Activated CD8-positive, alpha-beta memory T cell treated with anti-CD3 and anti-CD28 coated beads for 1 hour (primary cell): Measurements from ENCODE around the gene MED17.

ENCODE experiments used
- DNase-seq, 2 donors: peaks; one replicate each; pipeline ENCODE4 v3.0.0-alpha.2; 2020; ENCODE audit warnings: low read depth in 1 of 2; ENCODE audit errors: extremely low read depth in 1 of 2

The MED17 gene

DNA sequence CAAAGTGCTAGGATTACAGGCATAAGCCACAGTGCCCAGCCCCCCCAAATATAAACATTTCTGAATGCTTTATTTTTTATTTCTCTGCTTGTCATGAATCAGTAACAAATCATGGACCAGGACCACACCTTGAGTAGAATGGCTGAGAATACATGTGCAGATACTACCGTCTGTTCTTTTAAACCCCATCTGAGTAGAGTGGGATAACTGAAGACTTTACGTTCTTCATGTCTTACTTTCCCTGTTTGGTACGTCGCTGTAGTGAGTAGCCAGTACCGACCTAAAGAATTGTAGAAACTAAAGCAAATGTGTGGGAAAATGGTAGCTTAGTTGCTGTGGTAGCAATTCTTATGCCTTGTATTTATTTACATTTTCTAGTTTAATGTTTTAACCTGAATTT is 29.9 kb downstream of the MED17 start:
- DNase-seq: no peak

DNA sequence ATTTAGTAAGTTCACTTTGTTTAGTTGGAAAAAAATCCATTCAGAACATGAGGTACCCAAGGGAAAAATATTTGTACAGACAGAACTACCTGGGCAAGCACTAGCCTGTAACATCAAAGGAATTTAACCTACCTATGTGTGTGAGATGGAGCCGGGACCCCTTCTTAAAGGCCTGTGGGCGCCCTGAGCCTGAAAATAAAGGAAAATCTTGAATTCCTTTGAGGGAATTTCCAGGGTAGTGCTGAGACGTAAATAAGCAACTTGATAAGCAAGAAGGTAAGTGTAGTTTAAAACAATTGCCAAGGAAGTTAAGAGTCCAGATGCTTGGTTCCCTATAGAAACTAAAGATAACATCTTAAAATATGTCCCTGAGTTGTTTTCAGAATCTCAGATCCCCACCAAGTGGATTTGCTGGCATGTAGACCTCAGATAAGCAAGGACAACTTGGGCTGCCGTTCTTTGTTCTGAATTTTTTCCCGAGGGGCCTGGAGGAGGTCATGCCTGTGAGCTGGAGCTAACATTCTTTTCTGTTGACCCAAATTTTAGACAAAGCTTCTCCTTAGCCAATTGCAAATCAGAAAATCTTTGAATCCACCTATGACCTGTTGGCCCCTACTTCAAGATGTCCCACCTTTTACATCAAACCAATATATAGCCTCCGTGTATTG is 31.0 kb downstream of the MED17 start:
- DNase-seq: no peak

DNA sequence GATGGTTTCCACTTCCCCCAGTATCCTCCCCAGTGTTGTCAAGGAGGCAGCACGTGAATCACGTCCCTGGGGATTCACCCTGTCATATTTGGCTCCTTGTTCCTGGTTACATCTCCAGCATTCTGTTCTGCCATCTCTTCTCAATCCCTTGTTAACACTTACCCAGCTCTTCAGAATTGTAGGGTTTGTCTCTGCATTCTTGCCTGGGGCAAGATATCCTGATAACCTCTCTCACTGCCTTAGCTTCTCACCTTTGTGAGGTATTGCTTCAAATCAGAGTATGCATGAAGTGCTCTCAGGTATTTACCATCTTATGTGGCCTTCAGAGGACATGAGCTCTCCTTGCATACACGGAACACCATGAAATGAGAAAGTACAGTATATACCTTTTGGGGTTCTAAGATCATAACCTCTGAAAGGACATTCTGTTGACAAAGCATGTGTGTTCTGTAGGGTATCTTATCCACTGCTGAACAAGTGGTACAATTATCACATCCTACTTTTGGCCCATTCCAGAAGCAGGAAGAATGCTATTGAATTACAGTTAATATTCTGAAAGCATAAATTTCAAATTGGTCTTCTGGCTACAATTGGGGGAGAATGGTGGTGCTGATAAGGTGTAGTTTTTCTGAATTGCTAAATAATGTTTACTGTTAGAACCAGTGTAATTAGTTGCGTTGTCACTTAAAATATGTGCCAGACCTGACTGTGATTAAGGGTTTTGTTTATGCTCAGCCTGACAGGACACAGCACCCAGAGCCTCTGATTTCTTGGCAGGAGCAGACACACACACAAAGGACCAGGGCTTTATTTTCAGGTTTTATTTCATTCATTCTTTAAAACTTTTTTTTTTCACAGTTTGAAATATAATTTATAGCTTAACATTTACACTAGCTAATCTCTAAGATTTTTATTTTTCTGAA is 33.6 kb downstream of the MED17 start:
- DNase-seq: no peak

DNA sequence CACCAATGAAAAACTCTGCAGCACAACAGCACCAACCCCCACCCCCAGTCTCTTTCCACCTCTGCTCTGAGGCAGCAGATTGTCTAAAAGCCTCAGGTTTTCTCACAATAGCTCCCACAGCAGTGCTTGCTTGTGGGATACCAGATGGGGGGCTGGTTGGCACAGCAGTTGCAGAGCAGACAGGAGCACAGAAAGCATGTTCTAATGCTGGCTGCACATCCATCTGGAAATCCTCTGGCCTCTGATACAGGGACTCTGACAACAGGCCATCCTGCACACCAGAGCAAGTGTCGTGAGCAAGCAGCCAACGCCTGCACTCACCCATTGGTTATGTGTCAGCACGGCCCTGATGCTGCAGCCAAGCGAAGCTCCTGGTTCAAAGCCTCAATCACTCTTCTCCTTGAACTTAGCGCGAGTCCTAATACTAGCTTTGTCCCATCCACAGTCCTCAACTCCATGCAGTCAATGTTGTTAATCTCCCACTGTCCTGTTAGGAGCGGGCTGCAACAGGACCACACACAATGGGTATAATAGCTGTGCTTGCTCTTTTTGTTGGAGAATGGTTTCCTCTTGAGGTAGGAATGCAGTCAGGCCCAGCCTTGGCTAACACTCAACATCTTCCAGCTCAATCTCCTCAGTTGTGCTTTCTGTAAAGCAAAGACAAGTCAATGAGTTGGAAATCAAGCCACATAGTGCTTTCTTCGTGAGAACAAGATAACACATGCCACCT is 36.0 kb downstream of the MED17 start:
- no peak for DNase-seq

DNA sequence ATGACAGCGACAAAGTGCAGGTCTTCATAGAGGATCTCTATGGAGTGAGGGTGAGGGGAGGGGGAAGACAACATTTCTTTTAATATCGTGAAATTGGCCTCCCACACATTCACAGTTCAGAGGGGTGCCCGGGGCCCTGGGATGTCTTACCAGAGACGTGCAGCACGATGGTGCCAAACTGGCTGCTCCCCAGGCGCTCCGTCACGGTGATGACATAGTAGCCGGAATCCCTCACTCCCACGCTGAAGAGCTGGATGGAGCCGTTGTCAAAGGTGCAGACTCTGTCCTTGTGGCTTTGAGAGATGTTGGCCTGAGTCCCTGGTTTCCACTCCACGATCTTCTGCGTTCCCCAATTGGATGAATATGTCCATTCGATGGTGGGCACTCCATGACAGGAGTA is 36.8 kb downstream of the MED17 start:
- DNase-seq: no peak

DNA sequence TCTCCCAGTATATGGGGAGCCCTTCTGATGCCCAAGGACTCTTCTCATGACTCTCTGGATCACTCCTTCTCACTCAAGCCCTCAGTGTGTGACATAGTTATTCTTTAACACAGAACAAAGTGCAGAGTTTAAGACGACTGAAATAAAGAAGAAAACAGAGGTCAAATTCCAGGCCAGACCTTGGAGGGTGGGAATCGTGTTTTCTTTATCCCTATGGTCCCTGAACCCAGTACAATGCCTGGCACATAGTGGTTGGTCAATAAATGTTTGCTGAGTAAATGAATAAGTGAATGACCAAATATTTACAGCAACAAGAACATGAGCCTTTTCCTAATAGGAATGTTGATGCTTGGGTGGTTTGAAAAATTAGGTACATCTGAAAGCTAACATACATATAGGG is 37.5 kb downstream of the MED17 start:
- no peak for DNase-seq

DNA sequence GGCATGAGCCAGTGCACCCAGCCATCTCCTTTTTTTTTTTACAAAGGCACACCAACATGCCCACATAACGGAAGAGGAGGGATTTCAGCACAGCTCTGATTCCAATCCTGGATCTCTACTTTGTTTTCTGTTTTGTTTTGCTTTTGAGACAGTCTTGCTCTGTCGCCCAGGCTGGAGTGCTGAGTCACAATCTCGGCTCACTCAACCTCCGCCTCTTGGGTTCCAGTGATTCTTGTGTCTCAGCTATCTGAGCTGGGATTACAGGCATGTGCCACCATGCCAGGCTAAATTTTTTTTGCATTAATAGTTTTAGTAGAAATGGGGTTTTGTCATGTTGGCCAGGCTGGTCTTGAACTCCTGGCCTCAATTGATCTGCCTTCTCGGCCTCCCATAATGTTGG is 38.3 kb downstream of the MED17 start:
- DNase-seq: no peak

DNA sequence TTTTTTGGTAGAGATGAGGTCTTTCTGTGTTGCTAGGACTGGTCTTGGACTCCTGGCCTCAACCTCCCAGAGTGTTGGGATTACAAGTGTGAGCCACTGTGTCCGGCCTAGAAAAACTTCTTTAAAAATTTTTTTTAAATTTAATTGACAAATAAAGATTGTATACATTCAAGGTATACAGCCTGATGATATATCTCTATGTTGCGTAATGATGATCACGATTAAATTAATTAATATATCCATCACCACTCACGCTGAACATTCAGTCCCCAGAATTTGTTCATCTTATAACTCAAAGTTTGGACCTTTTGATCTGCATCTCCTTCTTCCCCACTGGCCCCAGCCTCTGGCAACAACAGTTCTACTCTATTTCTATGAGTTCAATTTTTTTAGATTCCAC is 39.1 kb downstream of the MED17 start:
- no peak for DNase-seq

DNA sequence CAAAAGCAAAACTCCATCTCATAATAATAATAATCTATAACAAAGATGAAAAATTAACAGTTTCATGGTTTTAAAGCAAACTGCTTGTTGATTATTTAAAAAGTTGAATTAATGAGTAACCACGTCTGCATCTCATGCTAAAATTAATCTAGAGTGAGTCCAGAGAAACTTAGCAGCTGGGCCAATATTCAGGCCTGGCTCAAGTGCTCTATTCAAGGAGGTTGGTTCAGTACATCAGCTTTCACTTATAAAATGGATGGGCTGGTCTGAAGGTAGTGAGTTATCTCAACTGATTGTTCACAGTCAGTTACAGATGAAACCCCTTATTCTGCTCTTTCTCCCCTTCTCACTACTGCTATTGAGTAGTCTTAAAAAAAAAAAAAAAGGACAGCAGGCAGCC is 43.3 kb downstream of the MED17 start:
- no peak for DNase-seq

DNA sequence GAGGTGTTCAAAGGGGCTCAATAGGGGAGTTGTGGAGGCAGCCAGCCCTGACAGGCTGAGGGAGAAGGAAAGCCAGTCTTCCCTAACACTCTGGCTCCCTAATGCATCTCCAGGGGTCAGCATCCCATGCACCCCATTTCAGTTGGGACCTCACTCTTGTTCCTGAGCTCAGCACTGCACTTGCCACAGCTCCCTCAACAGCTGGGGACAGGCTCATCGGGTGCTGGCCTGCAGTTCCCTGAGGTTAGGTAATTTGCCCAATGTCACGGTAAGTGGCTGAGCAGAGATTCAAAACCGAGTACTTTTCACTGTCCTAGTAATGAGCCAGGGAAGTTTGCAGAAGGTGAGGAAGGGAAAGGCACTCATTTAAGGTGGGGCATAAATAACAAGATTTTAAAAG is 45.5 kb downstream of the MED17 start:
- DNase-seq: no peak

DNA sequence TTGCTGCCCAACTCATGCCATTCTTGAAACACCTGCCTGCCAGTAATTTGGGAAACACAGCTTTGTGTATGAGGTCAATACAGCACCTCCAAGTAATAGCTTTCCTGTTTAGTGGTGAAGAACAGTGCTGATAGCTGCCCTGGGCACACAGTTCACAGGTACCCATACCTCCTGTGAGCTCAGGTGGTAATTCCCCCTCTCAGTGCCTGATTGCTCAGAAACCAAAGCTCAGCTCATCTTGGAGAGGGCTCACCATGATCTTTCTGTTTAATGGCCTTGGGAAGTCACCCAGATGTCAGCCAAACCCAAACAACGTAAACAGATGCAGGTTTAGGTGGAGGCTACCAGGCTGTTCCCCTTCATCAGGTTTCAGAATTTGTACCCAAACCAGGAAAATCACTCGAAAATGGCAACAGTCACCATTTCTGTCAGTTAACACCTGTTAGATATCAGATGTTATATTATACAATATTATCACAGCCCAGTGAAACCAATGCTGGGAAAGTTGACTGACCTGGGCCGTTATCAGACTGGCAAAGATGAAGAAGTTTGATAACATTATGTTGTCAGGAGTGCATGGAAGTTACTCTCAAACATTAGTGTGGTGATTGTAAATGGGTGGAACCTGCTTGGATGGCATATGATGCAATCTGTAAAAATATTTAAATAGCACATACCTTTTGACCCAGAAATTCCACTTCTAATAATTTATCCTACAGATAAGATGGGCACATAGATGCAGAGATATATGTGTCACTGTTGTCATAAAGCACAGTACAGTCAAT is 47.5 kb downstream of the MED17 start:
- no peak for DNase-seq

DNA sequence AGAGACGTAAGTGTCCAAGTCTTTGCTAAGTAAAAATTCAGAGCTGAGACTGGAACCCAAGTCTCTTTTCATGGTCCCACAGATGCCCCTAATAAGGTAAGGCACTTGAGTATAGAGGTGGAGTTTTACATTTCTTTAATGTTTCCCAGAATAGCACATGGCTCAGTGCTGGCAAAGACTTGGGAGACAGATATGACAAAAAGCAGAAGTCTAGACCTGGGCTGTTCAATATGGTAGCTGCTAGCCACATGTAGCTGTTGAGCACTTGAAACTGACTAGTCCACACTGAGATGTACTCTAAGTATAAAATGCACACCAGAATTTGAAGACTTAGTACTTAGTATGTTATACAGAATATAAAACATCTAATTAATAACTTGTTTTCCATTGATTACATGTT is 48.7 kb downstream of the MED17 start:
- no peak for DNase-seq

DNA sequence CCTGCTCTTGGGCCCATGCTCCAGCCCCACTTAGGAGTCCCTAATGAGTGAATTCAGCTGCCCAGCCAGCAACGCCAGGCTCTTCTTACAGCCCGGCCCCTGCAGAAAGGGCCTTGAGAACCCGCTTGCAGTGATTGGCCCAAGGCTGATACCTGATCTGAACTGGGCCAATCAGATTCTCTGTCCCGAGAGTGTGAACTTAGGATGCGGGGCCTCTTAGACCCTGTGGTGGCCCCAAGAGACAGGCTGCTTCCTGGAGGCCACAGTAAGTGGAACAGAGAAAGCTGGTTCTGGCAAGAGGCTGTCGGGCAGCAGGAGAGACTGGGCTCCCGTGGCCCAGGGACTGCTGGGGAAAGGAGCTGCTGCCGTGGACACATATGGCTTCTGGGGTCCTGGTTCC is 54.9 kb downstream of the MED17 start:
- no peak for DNase-seq

DNA sequence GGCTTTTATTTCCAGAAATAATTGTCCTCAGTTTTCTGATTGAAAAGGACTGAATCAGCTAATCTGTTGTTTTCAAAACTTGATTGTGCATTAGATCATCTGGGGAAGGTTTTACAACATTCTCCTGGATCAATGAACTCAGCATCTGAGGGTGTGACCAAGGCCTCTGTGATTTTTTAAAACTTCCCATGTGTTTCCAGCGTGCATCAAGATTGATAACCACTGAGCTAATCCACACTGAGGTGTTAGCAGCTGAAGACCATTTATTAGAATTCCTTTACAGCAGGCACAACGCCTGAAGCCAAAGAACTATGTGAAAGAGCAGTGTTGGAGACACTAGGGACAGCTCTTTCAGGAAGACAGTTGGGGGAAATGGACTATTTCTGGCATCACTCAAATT is 56.1 kb downstream of the MED17 start:
- DNase-seq: no peak

DNA sequence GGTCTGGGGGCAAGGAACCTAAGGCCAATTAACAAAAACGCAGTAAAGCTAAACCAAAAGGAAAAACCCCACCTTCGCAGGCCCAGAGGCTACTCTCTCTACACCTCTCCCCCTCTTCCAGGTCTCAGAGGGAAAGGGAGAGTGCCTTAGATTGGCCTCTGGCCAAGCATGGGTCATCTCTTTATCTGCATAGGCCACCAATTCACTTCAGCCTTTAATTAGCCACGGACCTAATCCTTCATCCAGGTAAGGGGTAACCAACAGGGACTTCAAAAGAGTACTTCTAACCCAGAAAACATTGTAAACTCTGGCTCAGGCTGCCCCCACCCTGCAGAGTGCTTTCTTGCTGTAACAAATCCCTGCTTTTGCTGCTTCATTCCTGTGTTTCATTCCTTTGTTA is 56.9 kb downstream of the MED17 start:
- DNase-seq: no peak

DNA sequence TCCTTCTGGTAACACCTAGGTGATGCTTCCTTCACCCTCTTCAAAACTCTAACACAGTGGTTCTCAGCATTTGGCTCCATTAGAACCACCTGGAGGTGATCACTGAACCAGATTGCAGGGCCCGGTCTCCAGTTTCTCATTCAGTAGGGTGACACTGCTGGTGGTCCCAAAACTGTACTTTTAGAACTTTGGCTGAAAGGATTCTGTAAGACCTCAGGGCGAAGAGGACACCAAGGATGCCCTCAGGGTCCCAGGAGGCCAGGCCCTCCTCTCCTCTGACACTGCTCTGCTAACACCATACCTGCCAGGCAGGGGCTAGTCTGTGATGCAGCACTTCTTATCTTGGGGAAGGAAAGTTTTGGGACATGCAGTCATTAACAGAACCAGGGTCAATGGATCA is 57.4 kb downstream of the MED17 start:
- DNase-seq: no peak

DNA sequence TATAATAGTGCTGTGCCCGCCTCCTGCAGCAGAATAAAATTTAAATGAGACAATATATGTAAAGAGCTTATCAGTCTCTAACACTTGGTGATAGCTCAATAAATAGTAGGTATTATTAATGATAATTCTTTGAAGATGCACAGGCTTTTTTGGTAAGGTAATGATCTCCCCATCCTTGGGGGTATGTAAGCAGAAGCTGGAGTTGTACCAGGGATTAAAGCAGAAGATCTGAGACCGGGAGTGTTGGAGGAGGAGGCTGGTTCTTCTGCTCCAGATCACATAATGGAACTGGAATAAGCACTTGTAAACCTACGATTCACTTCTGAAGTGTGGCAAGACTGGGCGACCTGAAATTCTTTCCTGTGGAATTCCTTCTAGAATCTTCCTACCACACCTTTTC is 58.0 kb downstream of the MED17 start:
- DNase-seq: no peak

DNA sequence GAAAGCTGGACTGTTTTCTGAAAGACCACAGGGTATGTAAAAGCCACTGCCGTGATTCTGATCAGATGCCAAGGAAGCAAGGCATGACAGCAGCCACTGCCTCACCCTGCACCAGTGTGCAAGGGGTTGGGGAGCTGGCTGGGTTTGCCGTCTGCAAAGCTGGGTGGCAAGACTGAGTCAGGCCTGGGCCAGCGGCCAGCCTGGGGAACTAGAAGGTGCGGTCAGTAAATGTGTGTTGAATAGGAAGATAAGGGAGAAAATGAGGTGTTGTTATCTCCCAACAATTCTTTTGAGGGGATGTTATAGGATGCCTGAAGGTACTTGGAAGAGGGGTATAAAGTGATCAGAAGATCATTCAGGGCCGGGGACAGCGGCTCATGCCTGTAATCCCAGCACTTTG is 58.4 kb downstream of the MED17 start:
- DNase-seq: no peak

DNA sequence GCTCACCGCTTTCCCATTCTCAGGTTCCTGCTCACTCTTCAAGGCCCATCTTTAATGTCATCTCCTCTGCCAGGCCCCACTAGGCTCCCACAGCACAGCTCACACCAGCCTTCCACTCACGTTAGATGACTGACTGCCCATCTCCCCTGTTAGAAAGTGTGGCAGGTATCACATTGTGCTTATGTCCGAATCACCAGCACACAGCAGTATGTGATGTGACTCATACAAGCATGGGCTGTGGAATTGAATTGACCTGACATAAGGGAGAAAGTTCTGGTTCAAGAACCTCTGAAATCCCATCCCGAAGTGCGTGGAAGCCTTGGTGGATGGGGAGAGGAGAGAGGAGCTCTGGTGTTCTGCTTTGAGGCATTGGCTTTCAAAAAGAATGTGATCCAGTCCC is 59.8 kb downstream of the MED17 start:
- DNase-seq: no peak

DNA sequence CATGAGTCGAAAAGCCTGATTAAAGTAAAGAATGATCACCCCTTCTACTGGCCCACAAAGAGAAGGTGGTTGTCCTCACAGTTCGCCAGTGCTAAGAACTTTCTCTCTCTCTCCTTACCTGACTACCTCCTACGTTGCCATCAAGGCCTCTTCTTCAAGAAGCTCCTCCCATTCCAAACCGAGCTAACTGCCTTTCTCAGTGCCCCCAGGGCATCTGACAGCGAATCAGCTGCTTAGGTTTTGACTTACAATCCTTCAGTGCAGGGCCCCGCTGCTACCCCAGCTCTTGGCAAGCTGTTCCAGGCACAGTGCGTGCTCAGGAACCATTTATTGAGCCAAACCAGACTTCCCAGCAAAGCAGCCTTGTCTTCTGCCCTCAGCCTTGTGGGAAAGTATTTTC is 60.5 kb downstream of the MED17 start:
- no peak for DNase-seq
